ENCODE results near the gene FAM8A1.
"Not testable (repeated sequence)": the region's sequence is repeated elsewhere in the genome, so short reads cannot be mapped to it uniquely, and the experiment has no call there.

The FAM8A1 gene

GRCh38 chr6:17584241-17584803 is 15.8 kb upstream of the FAM8A1 start:
- peaks cover 4% of the 10 kb centered on the region for H3K27me3 Mint-ChIP-seq (ENCODE audit: low read depth, poor library complexity)
- no peak for DNase-seq
- peak; percentile 72 for TF ChIP-seq CTCF (IDR thresholded peaks at IDR 0.05)
- peaks cover 5% of the 10 kb centered on the region for H3K9me3 Mint-ChIP-seq
- H3K27ac Mint-ChIP-seq: no peak overlapping the region
- no peak overlapping the region for H3K4me3 Mint-ChIP-seq
- peaks cover 10% of the 10 kb centered on the region for H3K4me1 Mint-ChIP-seq
- H3K36me3 Mint-ChIP-seq (ENCODE audit: low read depth): no peaks in the 10 kb centered on the region

GRCh38 chr6:17585766-17586490 is 14.2 kb upstream of the FAM8A1 start:
- no peak for TF ChIP-seq CTCF (IDR thresholded peaks at IDR 0.05)
- Mint-ChIP-seq H3K27ac (no peak overlapping the region), H3K4me1 (peaks cover 10% of the 10 kb centered on the region), H3K9me3 (peaks cover 4% of the 10 kb centered on the region), H3K36me3 (ENCODE audit: low read depth) (no peaks in the 10 kb centered on the region), H3K4me3 (no peak overlapping the region), H3K27me3 (ENCODE audit: low read depth, poor library complexity) (peaks cover 4% of the 10 kb centered on the region)
- DNase-seq: no peak

GRCh38 chr6:17586623-17587022 is 13.5 kb upstream of the FAM8A1 start:
- H3K4me1 Mint-ChIP-seq: peaks cover 10% of the 10 kb centered on the region
- not testable (repeated sequence) for H3K27ac Mint-ChIP-seq; H3K27me3 Mint-ChIP-seq (ENCODE audit: low read depth, poor library complexity); H3K4me3 Mint-ChIP-seq; DNase-seq; H3K36me3 Mint-ChIP-seq (ENCODE audit: low read depth); H3K9me3 Mint-ChIP-seq

- no peak for TF ChIP-seq CTCF (IDR thresholded peaks at IDR 0.05)
- peaks cover 10% of the 10 kb centered on the region for H3K4me1 Mint-ChIP-seq
Measured at GRCh38 chr6:17588011-17588410, 12.1 kb upstream of the FAM8A1 start.

GRCh38 chr6:17589406-17590096 is 10.6 kb upstream of the FAM8A1 start:
- DNase-seq: no peak
- Mint-ChIP-seq H3K27ac (no peak overlapping the region), H3K4me3 (no peak overlapping the region), H3K4me1 (no peaks in the 10 kb centered on the region), H3K9me3 (no peaks in the 10 kb centered on the region), H3K36me3 (ENCODE audit: low read depth) (no peaks in the 10 kb centered on the region), H3K27me3 (ENCODE audit: low read depth, poor library complexity) (peaks cover 7% of the 10 kb centered on the region)
- no peak for TF ChIP-seq CTCF (IDR thresholded peaks at IDR 0.05)

More at GRCh38 chr6:17588011-17588410, 12.1 kb upstream of the FAM8A1 start:
- Mint-ChIP-seq H3K27ac (no peak overlapping the region), H3K9me3 (no peaks in the 10 kb centered on the region), H3K36me3 (ENCODE audit: low read depth) (no peaks in the 10 kb centered on the region), H3K27me3 (ENCODE audit: low read depth, poor library complexity) (peaks cover 7% of the 10 kb centered on the region), H3K4me3 (no peak overlapping the region)
- no peak for DNase-seq

GRCh38 chr6:17591287-17591686 is 8.8 kb upstream of the FAM8A1 start:
- Mint-ChIP-seq H3K9me3 (no peaks in the 10 kb centered on the region), H3K4me1 (no peaks in the 10 kb centered on the region), H3K27ac (no peak overlapping the region), H3K36me3 (ENCODE audit: low read depth) (no peaks in the 10 kb centered on the region), H3K27me3 (ENCODE audit: low read depth, poor library complexity) (peaks cover 7% of the 10 kb centered on the region), H3K4me3 (no peak overlapping the region)
- DNase-seq: no peak
- no peak for TF ChIP-seq CTCF (IDR thresholded peaks at IDR 0.05)

All from nephron progenitor cell (in vitro differentiated cells).